GM23248 (cell line): ENCODE measurements around the gene PLCD3. TPM values are rescaled to one million over a fixed set of nuclear protein-coding genes. Genes with fewer than 3 reads are reported as not detected.
A peak's percentile ranks its signal among the peaks of the same experiment; 100 is the strongest.

Experiments used
- DNase-seq: peaks from one replicate; pipeline ENCODE4 v3.0.0-alpha.2; 2015
- H2AFZ ChIP-seq: fragments of 200-600 bp; sonication (generic); 2 replicates; pipeline ENCODE4 v1.6.1; 2016; ENCODE audit warnings: antibody characterized with exemption
- H3F3A ChIP-seq: fragments of 200-600 bp; sonication (generic); 2 replicates; pipeline ENCODE4 v1.6.1; 2016; ENCODE audit warnings: mild to moderate bottlenecking, antibody characterized with exemption, mixed run types; ENCODE audit not compliant: insufficient read depth
- H3K27ac ChIP-seq: fragments of 200-600 bp; sonication (generic); 2 replicates; pipeline ENCODE4 v1.5.1; 2016; ENCODE audit warnings: mild to moderate bottlenecking
- H3K27me3 ChIP-seq: fragments of 200-600 bp; sonication (generic); replicated peaks from 2 replicates; pipeline ENCODE4 v1.6.1; 2016; ENCODE audit warnings: mild to moderate bottlenecking; ENCODE audit not compliant: insufficient read depth
- H3K36me3 ChIP-seq: fragments of 200-600 bp; sonication (generic); 2 replicates; pipeline ENCODE4 v1.6.1; 2016; ENCODE audit warnings: low read depth, mild to moderate bottlenecking
- H3K4me1 ChIP-seq: fragments of 200-600 bp; sonication (generic); 2 replicates; pipeline ENCODE4 v1.6.1; 2016; ENCODE audit warnings: mild to moderate bottlenecking; ENCODE audit not compliant: insufficient read depth
- H3K4me2 ChIP-seq: fragments of 200-600 bp; sonication (generic); one replicate; pipeline ENCODE4 v1.6.1; 2016; ENCODE audit warnings: mild to moderate bottlenecking; ENCODE audit not compliant: unreplicated experiment
- H3K4me3 ChIP-seq: fragments of 200-600 bp; sonication (generic); 2 replicates; pipeline ENCODE4 v1.5.1; 2016; ENCODE audit warnings: mild to moderate bottlenecking
- H3K79me2 ChIP-seq: fragments of 200-600 bp; sonication (generic); 2 replicates; pipeline ENCODE4 v1.6.1; 2016; ENCODE audit warnings: mild to moderate bottlenecking; ENCODE audit not compliant: insufficient read depth
- H3K9ac ChIP-seq: fragments of 200-600 bp; sonication (generic); 2 replicates; pipeline ENCODE4 v1.6.1; 2016; ENCODE audit warnings: mild to moderate bottlenecking
- H3K9me2 ChIP-seq: fragments of 200-600 bp; sonication (generic); 2 replicates; pipeline ENCODE4 v1.6.1; 2016; ENCODE audit warnings: mixed run types, mild to moderate bottlenecking, moderate library complexity; ENCODE audit not compliant: insufficient read depth
- H3K9me3 ChIP-seq: fragments of 200-600 bp; sonication (generic); one replicate; pipeline ENCODE4 v1.6.1; 2017; ENCODE audit warnings: low read depth
- H4K20me1 ChIP-seq: fragments of 200-600 bp; sonication (generic); 2 replicates; pipeline ENCODE4 v1.6.0; 2016; ENCODE audit not compliant: insufficient read depth
- EZH2 ChIP-seq: fragments of 200-600 bp; sonication (generic); IDR thresholded peaks from 2 replicates; pipeline ENCODE4 v1.6.1; 2018; ENCODE audit warnings: antibody characterized with exemption, mild to moderate bottlenecking; ENCODE audit not compliant: insufficient read depth, poor library complexity, severe bottlenecking
- EZH2phosphoT487 ChIP-seq: fragments of 200-600 bp; sonication (generic); IDR thresholded peaks from 2 replicates; pipeline ENCODE4 v1.6.1; 2018; ENCODE audit warnings: antibody characterized with exemption, moderate library complexity, mild to moderate bottlenecking, low read depth; ENCODE audit not compliant: insufficient read depth
- WGBS, 2 experiments: methylation state at CpG; one replicate each; pipeline ENCODE4 v1.1.6; 2015 to 2017; ENCODE audit warnings: low lambda C conversion rate in 2 of 2, low coverage in 1 of 2; ENCODE audit errors: missing lambda C conversion rate in 2 of 2; 5-methylcytosine and 5-hydroxymethylcytosine counted together
- in situ Hi-C: fragments of 300-500 bp; cut with MboI; formaldehyde crosslinking; loops from 2 replicates; pipeline ENCODE4 v1.15.0; 2020
- polyA plus RNA-seq: library from polyadenylated mRNA; unstranded; fragments of >200 nt; fragmentation: Nextera tagmentation; extraction: Ambion mirVana; gene quantifications from 2 replicates; pipeline ENCODE4 v1.2.1, GENCODE V29; 2016
- total RNA-seq: library from RNA; depleted of rRNA; stranded (reverse); fragments of >200 nt; shearing (Covaris generic); gene quantifications from 2 replicates; pipeline ENCODE4 v1.2.3, GENCODE V29; 2014

The PLCD3 gene
- total and polyA plus RNA-seq, 2 experiments from 2014 or later, result 17.1 to 30.2 TPM

GRCh38 chr17:45136846-45137560, 4.7 kb upstream of the PLCD3 start:
- Histone ChIP-seq H3K27me3 (no peaks in the 10 kb centered on the region), H3K9me2 (no peaks in the 10 kb centered on the region), H3K4me1 (no peaks in the 10 kb centered on the region), H3F3A (peaks cover 7% of the 10 kb centered on the region; the same call in 1 of the 2 replicates), H4K20me1 (no peaks in the 10 kb centered on the region), H3K4me3 (no peak overlapping the region), H3K27ac (no peak overlapping the region), H3K9me3 (no peaks in the 10 kb centered on the region), H3K79me2 (peaks cover 1% of the 10 kb centered on the region; the same call in 1 of the 2 replicates), H3K4me2 (no peak overlapping the region), H3K9ac (no peak overlapping the region), H3K36me3 (no peaks in the 10 kb centered on the region), H2AFZ (no peak overlapping the region)
- in situ Hi-C loops, result loop anchor here (5.0 kb wide), 1 partner anchor 60 kb away; no protein-coding TSS in a partner anchor
- 72 to 76% methylated on average over 10 to 12 of the region's 12 CpGs for WGBS, 2 experiments
- TF ChIP-seq EZH2phosphoT487 (no peak), EZH2 (no peak)
- no peak for DNase-seq

- peak overlapping the region; percentile 78 for H3K4me2 ChIP-seq
- H3K9me2 ChIP-seq, result no peaks in the 10 kb centered on the region
- H3K79me2 ChIP-seq, result peaks cover 10% of the 10 kb centered on the region; the same call in 1 of the 2 replicates
- no peaks in the 10 kb centered on the region for H4K20me1 ChIP-seq
- H3K4me3 ChIP-seq, result peak overlapping the region; percentile 78
- no peaks in the 10 kb centered on the region for H3K9me3 ChIP-seq
- in situ Hi-C loops, result loop anchor here (5.0 kb wide), 1 partner anchor 61 kb away; no protein-coding TSS in a partner anchor
- no peaks in the 10 kb centered on the region for H3F3A ChIP-seq
- peak; percentile 62 for DNase-seq
- 34 to 36% methylated on average over 20 to 21 of the region's 21 CpGs for WGBS, 2 experiments
- no peak overlapping the region for H3K27ac ChIP-seq
- peak overlapping the region; percentile 82 for H2AFZ ChIP-seq
- peaks cover 5% of the 10 kb centered on the region; the same call in 1 of the 2 replicates for H3K4me1 ChIP-seq
- H3K27me3 ChIP-seq, result no peaks in the 10 kb centered on the region
- peak overlapping the region; percentile 75 for H3K9ac ChIP-seq
- no peaks in the 10 kb centered on the region for H3K36me3 ChIP-seq
- TF ChIP-seq EZH2 (no peak), EZH2phosphoT487 (no peak)
Observed at GRCh38 chr17:45135978-45136791, 3.9 kb upstream of the PLCD3 start.

- Histone ChIP-seq H3K79me2 (peaks cover 14% of the 10 kb centered on the region; the same call in 1 of the 2 replicates), H3K9me2 (no peaks in the 10 kb centered on the region), H3K4me3 (peak within 1 kb of the TSS; percentile 78), H3K36me3 (no peaks in the 10 kb centered on the region), H3K27ac (no peak within 1 kb of the TSS), H3F3A (no peaks in the 10 kb centered on the region), H3K9ac (peak within 1 kb of the TSS; percentile 75), H3K27me3 (no peaks in the 10 kb centered on the region), H3K4me1 (peaks cover 11% of the 10 kb centered on the region), H2AFZ (peak within 1 kb of the TSS; percentile 82), H3K9me3 (no peaks in the 10 kb centered on the region), H3K4me2 (peak within 1 kb of the TSS; percentile 78), H4K20me1 (no peaks in the 10 kb centered on the region)
- DNase-seq, result peak; percentile 98
- TF ChIP-seq EZH2phosphoT487 (no peak), EZH2 (no peak)
- in situ Hi-C loops, result loop anchor here (5.0 kb wide), 1 partner anchor 62 kb away; no protein-coding TSS in a partner anchor
- WGBS, 2 experiments, result 6 to 8% methylated on average over 37 to 40 of the region's 40 CpGs
Observed at GRCh38 chr17:45135192-45135977, 3.1 kb upstream of the PLCD3 start, which contains the start of gene ACBD4. Gene ACBD4 (plus strand): TSS chr17:45135687. CDS start chr17:45136145, 458 bp downstream.
